ENCODE measurements around the gene MRPL24.

- TF ChIP-seq, protein P1, sequence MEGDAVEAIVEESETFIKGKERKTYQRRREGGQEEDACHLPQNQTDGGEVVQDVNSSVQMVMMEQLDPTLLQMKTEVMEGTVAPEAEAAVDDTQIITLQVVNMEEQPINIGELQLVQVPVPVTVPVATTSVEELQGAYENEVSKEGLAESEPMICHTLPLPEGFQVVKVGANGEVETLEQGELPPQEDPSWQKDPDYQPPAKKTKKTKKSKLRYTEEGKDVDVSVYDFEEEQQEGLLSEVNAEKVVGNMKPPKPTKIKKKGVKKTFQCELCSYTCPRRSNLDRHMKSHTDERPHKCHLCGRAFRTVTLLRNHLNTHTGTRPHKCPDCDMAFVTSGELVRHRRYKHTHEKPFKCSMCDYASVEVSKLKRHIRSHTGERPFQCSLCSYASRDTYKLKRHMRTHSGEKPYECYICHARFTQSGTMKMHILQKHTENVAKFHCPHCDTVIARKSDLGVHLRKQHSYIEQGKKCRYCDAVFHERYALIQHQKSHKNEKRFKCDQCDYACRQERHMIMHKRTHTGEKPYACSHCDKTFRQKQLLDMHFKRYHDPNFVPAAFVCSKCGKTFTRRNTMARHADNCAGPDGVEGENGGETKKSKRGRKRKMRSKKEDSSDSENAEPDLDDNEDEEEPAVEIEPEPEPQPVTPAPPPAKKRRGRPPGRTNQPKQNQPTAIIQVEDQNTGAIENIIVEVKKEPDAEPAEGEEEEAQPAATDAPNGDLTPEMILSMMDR (IDR thresholded peaks at IDR 0.05; ENCODE audit: low read length) = no peak
- TF ChIP-seq EZH2phosphoT487 (IDR thresholded peaks at IDR 0.05; ENCODE audit: low read length) = no peak
Observed at GRCh38 chr1:156755527-156755950, 14.7 kb upstream of the MRPL24 start.

Measured in MM.1S (cell line).